NCI-H2171 (cell line): ENCODE results near the gene SLC29A2.

ENCODE experiments used
- DNase-seq: peaks from one replicate; lab custom pipeline; 2025; lab: John Stamatoyannopoulos, UW

SLC29A2 gene, protein sequence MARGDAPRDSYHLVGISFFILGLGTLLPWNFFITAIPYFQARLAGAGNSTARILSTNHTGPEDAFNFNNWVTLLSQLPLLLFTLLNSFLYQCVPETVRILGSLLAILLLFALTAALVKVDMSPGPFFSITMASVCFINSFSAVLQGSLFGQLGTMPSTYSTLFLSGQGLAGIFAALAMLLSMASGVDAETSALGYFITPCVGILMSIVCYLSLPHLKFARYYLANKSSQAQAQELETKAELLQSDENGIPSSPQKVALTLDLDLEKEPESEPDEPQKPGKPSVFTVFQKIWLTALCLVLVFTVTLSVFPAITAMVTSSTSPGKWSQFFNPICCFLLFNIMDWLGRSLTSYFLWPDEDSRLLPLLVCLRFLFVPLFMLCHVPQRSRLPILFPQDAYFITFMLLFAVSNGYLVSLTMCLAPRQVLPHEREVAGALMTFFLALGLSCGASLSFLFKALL

DNA sequence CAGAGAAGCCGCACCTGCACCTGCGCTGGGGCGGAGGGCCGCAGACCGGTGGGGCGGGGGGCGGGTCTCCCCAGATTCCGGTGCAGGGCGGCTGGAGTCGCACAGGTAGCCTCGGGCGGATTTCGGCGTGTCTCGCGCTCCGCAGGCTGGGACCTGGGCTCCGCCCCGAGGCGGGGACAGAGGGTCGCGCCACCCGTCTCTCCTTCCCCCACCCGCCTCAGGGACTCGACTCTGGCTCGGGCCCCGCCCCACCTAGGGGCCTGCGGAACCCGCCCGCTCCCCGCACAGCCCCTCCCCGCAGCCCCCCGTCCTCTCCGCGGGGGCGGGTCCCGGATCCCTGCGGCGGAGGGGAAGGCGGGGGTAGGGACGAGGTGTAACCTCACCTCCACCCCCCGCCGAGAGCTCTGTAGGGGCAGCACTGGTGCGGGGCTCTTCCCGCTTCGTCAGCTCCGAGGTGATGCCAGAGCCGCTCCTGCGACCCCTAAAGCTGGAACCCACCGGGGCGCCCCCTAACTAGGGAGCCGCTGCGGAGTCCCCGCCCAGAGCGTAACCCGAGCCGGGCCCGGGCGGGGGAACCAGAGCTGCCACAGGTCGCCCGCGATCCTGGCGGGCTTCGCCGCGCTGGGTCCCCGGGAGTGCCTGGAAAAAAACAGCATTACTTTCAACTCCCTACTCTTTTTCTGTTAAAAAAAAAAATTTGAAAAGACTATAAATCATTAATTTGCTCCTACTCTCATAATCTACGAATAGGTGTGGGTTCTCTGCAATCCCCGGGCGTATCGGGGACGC is at the start of gene SLC29A2:
TSS of gene SLC29A2 (minus strand) at position 134 of the 789 bp plus-strand sequence. CDS start 169 bp downstream, outside the sequence.
- peak; percentile 97 for DNase-seq

DNA sequence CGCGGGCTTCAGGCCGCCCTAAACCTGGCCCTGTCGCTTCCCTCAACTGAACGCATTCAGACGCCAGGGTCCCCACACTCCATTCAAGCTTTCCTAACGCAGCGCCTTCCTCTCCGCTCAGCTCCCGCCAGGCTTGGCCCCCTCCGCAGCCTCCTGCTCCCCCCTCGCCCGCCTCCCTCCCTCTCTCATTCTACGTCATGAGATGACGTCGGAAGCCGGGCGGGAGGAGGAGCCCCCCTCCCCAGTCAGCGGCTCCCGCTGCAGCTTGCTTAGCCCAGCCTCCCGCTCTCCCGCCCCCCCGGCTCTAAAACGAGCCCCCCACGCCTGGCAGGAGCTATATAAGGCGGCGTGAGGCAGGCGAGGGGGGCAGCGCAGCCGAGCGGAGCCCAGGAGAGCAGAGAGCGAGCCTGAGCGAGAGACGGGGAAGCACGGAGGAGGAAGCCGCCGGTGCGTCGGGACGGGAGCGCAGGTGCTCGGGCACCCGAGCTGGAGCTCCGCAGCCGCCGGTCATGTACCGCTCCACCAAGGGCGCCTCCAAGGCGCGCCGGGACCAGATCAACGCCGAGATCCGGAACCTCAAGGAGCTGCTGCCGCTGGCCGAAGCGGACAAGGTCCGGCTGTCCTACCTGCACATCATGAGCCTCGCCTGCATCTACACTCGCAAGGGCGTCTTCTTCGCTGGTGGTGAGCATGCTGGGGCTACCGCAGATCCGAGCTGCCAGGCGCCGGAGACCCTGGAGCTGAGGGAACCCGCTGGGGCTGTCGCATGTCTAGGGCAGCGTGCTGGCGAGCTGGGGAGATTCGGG is 49.3 kb upstream of the SLC29A2 start, which contains the start of gene NPAS4:
TSS of gene NPAS4 (plus strand) at position 365 of the 806 bp plus-strand sequence. CDS start at position 510, 145 bp downstream.
- no peak for DNase-seq

DNA sequence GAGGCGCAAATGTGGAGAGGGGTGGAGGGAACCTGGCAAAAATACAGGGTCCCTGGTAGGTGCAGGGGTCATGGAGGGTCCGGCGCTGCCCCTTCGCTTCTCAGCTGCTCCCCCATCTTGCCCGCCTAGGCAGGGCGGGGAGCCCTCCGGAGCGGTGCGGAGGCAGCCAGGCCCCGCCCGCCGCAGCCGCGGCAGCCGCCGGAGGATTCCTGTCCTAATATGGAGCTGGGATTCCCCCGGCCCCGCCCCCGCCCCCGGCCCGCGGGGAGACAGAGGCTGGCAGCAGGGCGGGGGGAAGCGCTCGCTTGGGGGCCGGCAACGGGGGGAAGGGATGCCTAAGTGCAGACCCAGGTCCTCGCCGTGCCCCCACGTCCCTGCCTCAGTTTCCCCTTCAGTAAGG is 48.3 kb upstream of the SLC29A2 start:
- peak; percentile 68 for DNase-seq

DNA sequence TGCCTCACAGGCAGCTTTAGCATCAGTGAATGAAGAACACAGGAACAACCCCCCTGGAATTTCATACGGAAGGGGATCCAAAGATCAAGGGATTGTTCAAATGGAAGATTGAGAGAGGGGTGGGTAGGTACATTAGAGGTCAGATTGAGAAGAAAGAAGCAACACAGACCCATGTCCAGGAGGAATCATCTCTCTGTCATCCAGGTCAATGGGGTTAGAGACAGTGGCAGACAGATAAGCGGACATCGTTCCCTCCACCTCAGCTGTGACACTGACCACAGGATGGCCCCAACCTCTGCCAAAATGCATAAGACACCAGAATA is 47.4 kb upstream of the SLC29A2 start:
- no peak for DNase-seq

DNA sequence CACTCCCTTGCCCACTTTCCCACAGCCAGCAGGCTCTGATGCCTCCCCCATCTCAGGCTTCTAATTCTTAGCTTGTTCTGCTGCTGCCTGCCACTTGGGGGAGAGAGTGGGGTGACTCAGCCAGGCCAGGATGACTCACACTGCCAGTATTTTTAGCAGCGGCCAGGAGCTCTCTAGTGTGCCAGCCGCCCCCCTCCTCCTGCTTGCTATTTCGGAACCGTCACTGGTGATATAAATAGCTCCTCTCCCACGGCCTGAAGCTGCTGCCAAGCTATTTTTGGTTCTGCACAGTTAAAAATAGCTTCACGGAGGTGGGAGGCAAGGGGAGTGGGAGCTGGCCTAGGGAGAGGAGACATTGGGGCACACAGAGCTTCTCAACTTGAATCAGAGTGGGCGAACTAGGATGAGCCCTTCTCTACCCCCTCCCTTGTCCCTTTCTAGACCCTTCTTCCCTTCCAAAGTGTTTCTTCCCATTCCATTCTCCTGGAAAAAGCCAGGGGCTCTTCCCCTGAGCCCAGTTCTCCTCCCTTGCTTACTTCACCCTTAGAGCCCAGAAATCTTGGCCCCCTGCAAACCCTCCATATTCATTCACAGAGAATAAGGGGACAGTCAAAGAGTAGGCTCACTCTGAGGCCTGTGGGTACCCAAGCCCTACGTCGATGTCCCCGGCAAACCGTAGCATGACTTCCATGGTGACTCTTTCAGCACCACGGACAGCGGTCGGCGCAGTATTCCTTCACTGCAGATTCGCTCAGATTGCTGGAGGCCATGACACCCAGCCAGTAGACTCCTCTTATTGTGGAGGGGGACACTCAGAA is 46.8 kb upstream of the SLC29A2 start:
- peak; percentile 78 for DNase-seq

DNA sequence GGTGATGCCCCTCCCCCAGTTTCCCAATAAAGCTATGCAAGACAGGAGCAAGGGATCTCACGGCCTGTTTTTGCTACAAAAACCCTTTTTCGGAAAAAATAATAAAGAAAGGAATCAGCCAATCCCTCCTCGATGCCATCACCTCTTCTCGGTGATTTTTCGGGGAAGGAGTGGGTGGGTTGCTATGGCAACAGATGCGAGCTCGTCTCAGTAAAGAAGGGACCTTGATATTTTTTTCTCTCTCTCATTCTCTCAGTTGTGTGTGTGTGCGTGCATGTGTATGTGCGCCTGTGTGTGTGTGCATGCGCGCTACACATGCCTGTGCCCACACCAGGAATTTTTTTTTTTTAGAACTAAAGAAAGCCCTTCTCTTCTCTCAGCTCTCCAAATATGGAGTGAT is 45.4 kb upstream of the SLC29A2 start:
- no peak for DNase-seq

DNA sequence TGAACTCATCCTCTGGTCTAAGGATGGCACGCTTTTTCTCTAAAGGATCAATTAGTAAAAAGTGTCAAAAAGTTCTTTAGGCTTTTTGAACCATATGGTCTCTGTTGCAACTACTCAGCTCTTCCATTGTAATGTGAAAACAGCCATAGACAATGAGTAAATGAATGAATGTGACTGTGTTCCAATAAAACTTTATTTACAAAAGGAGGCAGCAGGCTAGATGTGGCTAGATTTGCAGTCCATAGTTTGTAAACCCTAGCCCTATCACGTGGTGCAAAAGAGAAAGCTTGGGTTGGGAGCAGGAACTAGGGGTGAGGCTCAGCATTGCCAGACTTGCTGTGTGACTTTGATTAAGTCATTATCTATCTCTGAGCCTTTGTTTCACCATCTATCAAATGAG is 43.9 kb upstream of the SLC29A2 start:
- DNase-seq, result no peak

DNA sequence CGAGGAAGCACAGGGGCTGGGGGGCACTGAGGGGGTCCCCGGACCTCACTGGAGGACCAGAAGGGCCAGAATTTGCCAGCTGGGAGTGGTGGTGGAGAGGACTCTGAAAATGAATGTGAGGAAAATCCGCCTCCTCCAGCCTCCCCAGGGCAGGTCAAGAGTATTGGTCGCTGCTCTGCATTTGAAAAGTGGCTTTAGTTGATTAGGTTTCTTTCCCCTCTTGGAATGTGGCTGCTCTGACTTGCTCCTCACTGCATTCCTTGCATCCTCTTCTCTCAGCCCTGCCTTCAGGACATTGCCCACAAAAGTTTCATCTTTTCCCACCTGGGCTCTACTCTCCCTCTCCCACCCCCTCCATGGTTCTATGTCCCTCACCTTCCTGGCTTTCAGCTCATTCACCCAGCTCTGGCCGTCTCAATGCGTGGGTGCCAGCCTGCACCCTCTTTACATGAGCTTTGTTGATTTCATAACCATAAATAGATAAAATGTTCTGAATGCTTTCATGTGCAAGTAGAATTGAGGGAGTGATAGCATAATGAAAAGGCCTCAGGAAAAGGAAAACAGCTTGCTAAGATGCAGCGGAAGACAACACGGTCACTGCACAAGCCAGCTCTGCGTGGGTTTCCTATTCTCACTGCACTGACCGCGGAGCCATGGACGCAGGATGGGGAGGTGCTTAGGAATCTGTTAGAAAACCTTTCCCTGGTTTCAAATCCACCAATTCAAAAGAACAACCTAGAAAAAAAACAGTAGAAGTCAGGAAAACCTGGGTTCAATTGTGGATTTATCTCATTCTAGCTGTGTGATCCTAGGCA is 42.8 kb upstream of the SLC29A2 start:
- DNase-seq, result no peak

DNA sequence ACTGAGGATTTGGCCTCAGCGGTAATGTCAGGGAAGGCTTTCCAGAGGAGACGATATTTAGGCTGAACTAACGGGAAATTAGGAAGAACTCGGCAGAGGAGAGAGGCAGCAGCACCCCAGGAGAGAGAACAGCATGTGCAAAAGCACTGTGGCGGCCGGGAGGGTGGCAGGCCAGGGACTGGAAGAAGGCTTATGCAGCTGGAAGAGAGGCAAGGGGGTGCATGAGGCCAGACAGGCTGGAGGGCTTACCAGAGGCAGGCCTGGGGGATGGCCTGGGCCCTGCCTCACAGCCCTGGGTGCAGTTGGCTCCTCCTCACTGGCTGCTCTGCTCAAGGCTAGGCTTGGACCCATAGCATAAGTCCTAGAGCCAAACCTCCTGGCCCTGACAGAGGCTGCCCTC is 41.6 kb upstream of the SLC29A2 start:
- no peak for DNase-seq

DNA sequence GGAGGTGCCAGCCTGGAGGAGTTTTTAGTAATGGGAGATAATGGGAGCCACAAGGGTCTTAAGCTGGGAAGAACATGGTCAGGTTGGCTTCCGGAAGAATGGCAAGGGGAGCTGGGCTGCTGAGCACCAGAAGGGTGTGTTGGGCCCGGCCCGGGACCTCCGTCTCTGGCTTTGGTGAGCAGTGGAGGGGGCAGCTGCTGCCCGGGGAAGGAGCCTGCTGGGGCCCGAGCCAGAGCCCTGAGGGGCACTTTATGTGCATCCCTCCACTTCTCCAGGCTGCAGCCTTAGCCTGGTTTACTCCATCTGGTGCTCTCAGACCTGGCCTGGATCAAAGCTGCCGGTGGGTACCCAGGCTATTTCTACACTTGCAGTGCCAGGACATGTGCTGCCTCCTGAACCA is 40.5 kb upstream of the SLC29A2 start:
- DNase-seq, result no peak

DNA sequence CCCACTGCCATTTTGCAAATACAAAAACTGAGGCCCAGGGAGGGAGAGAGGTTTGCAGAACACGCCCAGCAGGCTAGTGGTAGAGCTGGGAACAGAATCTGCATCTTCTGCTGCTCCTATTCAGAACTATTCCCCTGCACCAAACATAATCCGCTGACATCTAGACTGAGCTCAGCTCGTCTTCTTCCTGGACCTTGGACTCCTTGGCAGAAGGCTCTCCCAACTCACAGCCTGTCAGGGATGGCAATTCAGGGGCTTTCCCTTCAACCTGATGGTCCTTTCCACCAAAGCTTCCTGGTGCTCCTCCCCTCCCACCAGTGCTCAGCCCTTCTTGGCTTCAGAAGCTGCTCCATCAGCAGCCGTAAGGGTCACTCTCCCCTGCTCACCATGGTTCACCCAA is 39.8 kb upstream of the SLC29A2 start:
- DNase-seq, result no peak

DNA sequence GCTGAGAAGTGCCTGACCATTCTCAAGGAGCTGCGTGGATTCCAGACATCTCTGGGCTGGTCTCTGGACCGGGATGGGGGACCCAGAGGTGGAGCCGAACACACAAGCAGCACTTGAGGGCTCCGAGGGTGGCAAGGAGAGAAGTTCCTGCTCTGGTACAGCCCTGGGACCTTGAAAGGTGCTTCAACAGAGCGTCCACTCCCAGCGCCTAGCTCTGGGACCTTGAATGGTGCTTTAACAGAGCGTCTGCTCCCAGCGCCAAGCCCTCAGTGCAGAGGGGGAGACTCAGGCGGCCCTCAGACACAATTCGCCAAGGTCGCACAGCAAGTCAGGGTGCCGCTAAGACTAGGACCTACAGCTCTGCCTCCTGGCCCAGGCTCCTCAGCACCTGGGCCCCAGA is 38.6 kb upstream of the SLC29A2 start:
- no peak for DNase-seq

DNA sequence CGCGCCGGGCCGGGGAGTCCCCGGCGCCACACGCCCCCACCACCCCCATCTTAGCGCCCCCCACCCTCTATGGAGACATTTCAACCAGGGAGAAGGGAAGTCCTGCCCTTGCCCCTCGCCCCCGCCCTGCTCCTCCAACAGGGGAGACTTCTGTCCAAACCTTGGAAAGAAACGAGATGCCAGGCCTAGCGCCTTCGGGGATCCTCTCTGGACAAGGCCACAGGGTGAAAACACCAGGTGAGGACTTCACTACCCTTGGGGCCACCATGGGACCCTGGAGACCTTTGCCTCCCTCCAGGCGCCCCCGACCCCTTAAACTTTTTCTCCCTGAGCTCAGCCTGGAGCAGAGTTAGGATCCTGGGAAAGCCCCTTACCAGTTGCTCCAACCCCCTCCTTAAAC is 37.7 kb upstream of the SLC29A2 start:
- DNase-seq, result no peak

DNA sequence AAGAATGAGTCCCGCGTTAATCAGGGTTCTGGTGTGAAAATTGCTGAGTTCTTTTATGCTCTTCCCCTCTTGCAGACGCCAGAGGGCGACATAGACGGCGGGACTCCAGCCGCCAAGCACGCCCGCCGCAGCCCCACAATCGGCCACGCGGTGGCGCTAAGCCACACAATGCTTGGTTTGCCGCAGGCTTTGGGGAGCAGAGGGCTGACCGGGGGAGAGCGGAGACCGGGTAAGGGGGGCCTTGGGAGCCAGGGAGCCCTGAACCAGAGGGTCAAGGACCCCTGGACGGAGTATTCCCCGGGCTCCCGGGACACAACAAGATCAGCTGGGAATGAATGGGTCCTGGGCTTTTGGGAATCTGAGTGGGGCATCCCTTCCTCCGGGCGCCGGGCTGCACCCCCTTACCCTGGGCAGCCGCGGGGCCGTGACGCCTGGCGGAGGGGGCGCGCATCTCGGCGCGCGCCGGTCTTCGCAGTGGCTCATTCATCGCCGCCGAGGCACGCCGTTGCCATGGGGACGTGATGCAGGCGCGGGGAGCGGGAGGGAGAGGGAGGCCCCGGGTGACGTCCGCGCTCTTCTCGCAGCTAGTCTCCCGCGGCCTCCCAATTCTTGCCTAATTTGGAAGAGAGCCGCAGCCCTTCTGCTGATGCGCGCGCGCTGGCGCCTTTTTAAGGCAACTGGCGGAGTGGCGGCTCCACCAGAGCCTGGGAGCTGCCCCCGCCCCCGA is 37.1 kb upstream of the SLC29A2 start:
- DNase-seq, result peak; percentile 98

DNA sequence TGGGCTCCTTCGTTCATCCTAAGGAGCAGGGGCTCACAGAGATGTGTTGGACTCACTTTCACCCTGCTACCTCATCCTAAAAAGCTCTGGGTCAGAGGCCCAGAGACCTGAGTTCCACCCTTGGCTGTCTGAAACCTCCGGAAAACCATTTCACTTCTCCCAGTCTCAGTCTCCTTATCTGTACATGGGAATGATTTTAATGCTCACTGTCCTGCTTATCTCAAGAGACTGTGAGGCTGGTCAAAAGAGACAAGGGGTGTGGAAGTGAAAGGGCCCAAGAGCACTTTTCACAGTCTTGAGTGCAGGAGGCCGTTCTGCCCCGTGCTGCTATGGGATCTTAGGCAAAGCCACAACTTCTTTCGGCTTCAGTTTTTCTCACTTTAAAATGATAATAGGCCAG is 36.1 kb upstream of the SLC29A2 start:
- DNase-seq, result no peak

DNA sequence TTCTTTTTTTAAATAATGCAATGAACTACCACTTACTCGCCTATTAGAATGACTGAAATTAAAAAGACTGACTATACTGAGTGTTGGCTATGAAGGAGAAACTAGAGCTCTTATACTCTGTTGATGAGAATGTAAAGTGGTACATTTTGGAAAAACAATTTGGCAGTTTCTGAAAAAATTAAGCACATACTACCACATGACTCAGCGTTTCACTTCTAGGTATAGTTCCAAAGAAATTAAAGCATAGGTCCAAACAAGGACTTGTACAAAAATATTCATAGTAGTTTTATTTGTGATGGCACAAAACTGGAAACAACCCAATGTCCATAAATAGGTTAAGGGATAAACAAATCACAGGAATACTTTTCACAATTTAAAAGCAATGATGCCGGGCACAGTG is 22.4 kb upstream of the SLC29A2 start:
- no peak for DNase-seq

DNA sequence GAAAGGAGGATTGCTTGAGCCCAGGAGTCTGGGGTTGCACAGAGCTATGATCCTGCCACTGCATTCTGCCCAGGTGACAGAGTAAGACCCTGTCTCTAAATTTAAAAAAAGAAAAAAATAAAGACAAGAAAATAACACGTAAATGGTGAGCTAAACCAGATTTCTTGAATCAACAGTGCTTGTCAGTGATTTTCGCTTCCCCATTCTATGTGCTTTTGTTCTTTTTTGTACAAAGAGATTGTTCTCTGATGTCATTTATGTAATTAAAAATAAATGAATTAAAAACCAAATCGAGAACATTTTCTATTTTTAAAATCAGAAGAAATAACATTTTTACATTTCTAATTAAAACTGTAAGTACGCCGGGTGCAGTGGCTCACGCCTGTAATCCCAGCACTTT is 19.8 kb upstream of the SLC29A2 start:
- DNase-seq, result no peak

DNA sequence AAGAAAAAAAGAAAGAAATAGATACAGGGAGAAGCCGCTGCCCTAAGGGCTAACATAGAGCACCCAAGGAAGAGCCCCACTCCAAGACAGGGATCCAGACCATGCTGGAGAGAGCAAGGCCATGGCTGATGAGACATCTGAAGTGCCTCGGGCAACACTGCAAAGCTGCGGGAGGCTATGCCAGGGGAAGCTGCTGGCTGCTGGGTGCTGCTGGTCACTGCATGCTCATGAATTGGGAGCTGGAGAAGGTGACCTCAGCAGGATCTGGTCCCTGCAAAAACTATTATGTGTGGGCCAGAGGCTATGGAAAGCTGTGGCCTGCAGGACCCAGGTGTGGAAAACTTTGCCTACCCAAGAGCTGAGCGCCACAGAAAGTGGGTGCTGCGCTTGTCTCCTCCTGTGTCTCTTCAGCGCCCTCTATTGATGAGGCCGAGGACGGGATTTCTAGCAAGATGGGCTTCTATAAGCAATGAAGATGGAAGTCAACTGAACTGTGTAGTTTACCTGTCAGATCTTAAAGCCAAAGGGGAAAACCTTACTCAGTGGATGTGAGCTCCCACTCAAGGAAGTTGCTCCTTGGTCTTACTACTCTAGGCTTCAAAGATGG is 17.3 kb upstream of the SLC29A2 start:
- DNase-seq, result no peak
